ENCODE measurements around the gene TSEN34.
"Not testable (repeated sequence)": the region's sequence is repeated elsewhere in the genome, so short reads cannot be mapped to it uniquely, and the experiment has no call there.

Gene TSEN34

GRCh38 chr19:54201980-54202379 is 10.9 kb downstream of the TSEN34 start:
- TF ChIP-seq CTCF (conservative IDR thresholded peaks at IDR 0.05; ENCODE audit: low read depth) = no peak
- POLR2A ChIA-PET (ENCODE audit: low non-redundant PET) = no interaction called here
- peak overlapping the region; percentile 86 for H3K27ac ChIP-seq
- CTCF ChIA-PET = interaction anchor here (1.3 kb wide), 1 partner anchor 45 kb away, joined by 3 read pairs; no protein-coding TSS in a partner anchor
- no peak for DNase-seq (ENCODE audit: low spot score)

- CTCF ChIA-PET = no interaction called here
- POLR2A ChIA-PET (ENCODE audit: low non-redundant PET) = no interaction called here
- TF ChIP-seq CTCF (conservative IDR thresholded peaks at IDR 0.05; ENCODE audit: low read depth) = no peak
- DNase-seq (ENCODE audit: low spot score) = no peak
- H3K27ac ChIP-seq = peak overlapping the region; percentile 68
Measured at GRCh38 chr19:54203151-54203611, 12.1 kb downstream of the TSEN34 start.

- no peak for DNase-seq (ENCODE audit: low spot score)
- TF ChIP-seq CTCF (conservative IDR thresholded peaks at IDR 0.05; ENCODE audit: low read depth) = no peak
- POLR2A ChIA-PET (ENCODE audit: low non-redundant PET) = no interaction called here
- peak overlapping the region; percentile 40; the same call in 1 of the 2 replicates for H3K27ac ChIP-seq
- CTCF ChIA-PET = no interaction called here
Measured at GRCh38 chr19:54204767-54205468, 13.8 kb downstream of the TSEN34 start.

- TF ChIP-seq CTCF (conservative IDR thresholded peaks at IDR 0.05; ENCODE audit: low read depth) = no peak
- DNase-seq (ENCODE audit: low spot score) = no peak
- H3K27ac ChIP-seq = peak overlapping the region; percentile 85
- ChIA-PET POLR2A (ENCODE audit: low non-redundant PET) (no interaction called here), CTCF (interaction anchor here (0.6 kb wide), 1 partner anchor 85 kb away, joined by 3 read pairs; no protein-coding TSS in a partner anchor)
Measured at GRCh38 chr19:54206030-54206830, 15.1 kb downstream of the TSEN34 start.

- ChIA-PET POLR2A (ENCODE audit: low non-redundant PET) (no interaction called here), CTCF (interaction anchor here (0.6 kb wide), 1 partner anchor 86 kb away, joined by 3 read pairs; no protein-coding TSS in a partner anchor)
- TF ChIP-seq CTCF (conservative IDR thresholded peaks at IDR 0.05; ENCODE audit: low read depth) = no peak
- DNase-seq (ENCODE audit: low spot score) = no peak
- H3K27ac ChIP-seq = peak overlapping the region; percentile 85
Measured at GRCh38 chr19:54206831-54207177, 15.7 kb downstream of the TSEN34 start.

- POLR2A ChIA-PET (ENCODE audit: low non-redundant PET); DNase-seq (ENCODE audit: low spot score); CTCF ChIA-PET: not testable (repeated sequence)
- peak overlapping the region; percentile 85 for H3K27ac ChIP-seq
Measured at GRCh38 chr19:54207193-54207592, 16.1 kb downstream of the TSEN34 start.

- no peak for TF ChIP-seq CTCF (conservative IDR thresholded peaks at IDR 0.05; ENCODE audit: low read depth)
- ChIA-PET POLR2A (ENCODE audit: low non-redundant PET) (no interaction called here), CTCF (no interaction called here)
- peak overlapping the region; percentile 85 for H3K27ac ChIP-seq
- no peak for DNase-seq (ENCODE audit: low spot score)
Measured at GRCh38 chr19:54207676-54207982, 16.5 kb downstream of the TSEN34 start.

Data from RWPE1 (cell line).